HG03521 (cell line): ENCODE data around the gene ESD.
"Not testable (repeated sequence)": the region's sequence is repeated elsewhere in the genome, so short reads cannot be mapped to it uniquely, and the experiment has no call there.

Experiments
- ATAC-seq: cut with Tn5 transposase; IDR thresholded peaks from one replicate; pipeline ENCODE4 v1.9.1; 2021; ENCODE audit warnings: mild to moderate bottlenecking, moderate library complexity; ENCODE audit not compliant: unreplicated experiment

Gene ESD

GRCh38 chr13:46796515-46797474 lies at the start of gene ESD:
Gene ESD, minus strand, starts transcription at chr13:46797161. Its CDS starts 5,748 bp downstream, at chr13:46791413.
- peak; percentile 86 for ATAC-seq

GRCh38 chr13:46846726-46847125 lies 49.8 kb upstream of the ESD start:
- ATAC-seq, result no peak

- ATAC-seq, result no peak
These were observed 48.2 kb upstream of the ESD start for GRCh38 chr13:46845146-46845545.

GRCh38 chr13:46844431-46844830 lies 47.5 kb upstream of the ESD start:
- ATAC-seq, result no peak

GRCh38 chr13:46839399-46839798 lies 42.4 kb upstream of the ESD start:
- no peak for ATAC-seq

GRCh38 chr13:46834657-46835056 lies 37.7 kb upstream of the ESD start:
- no peak for ATAC-seq

GRCh38 chr13:46831588-46832194 lies 34.7 kb upstream of the ESD start:
- ATAC-seq, result no peak

- ATAC-seq, result no peak
These were observed 33.5 kb upstream of the ESD start for GRCh38 chr13:46830405-46831005.

GRCh38 chr13:46822551-46822950 lies 25.6 kb upstream of the ESD start:
- no peak for ATAC-seq

- ATAC-seq, result no peak
These were observed 21.0 kb upstream of the ESD start for GRCh38 chr13:46817838-46818476.

GRCh38 chr13:46817095-46817494 lies 20.1 kb upstream of the ESD start:
- ATAC-seq, result no peak

- ATAC-seq, result no peak
These were observed 19.4 kb upstream of the ESD start for GRCh38 chr13:46816371-46816770.

GRCh38 chr13:46812301-46812797 lies 15.4 kb upstream of the ESD start:
- ATAC-seq, result no peak

GRCh38 chr13:46810440-46810839 lies 13.5 kb upstream of the ESD start:
- no peak for ATAC-seq

- not testable (repeated sequence) for ATAC-seq
These were observed 8.0 kb upstream of the ESD start for GRCh38 chr13:46804921-46805320.

- ATAC-seq, result no peak
These were observed 7.4 kb upstream of the ESD start for GRCh38 chr13:46804391-46804815.

GRCh38 chr13:46803586-46803985 lies 6.6 kb upstream of the ESD start:
- ATAC-seq, result no peak

- no peak for ATAC-seq
These were observed 4.9 kb upstream of the ESD start for GRCh38 chr13:46801858-46802257.

- ATAC-seq, result no peak
These were observed 2.2 kb upstream of the ESD start for GRCh38 chr13:46799139-46799538.

- no peak for ATAC-seq
These were observed 708 bp upstream of the ESD start for GRCh38 chr13:46797501-46798237.
